ENCODE data around the gene SEPTIN10.

The SEPTIN10 gene

DNA sequence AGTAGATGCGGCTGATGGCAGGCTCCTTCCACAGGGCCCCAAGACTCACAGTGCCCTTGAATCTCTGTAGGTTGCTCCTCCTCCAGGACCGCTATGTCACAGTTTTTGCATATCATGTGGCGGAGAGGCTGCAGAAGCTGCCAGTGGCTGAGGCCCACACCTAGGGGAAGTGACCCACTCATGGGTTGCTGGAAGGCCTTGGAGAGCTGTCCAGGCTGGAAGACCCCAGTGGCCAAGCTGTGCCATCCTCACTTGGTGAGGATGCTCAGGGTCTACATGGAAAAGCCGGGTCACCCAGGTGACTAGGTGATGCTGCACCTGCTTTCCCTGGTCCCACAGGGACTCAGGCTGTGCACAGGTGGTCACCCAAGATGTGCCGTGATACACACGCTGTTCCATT, 90.6 kb downstream of the SEPTIN10 start:
- no peak for DNase-seq (ENCODE audit: low read depth in 2 of 2)

DNA sequence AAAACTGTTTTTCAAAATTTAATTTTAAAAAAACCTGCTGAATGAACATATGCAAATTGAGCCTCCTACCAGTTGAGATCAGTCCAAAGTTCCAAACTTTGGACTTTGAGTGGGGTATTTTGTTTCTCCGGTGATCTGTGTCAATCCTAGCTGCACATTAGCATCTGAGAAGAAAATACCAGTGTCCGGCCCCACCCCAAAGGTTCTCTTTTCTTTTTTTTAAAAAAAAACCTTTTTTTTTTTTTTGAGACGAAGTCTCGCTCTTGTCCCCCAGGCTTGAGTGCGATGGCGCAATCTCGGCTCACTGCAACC, 91.7 kb downstream of the SEPTIN10 start:
- no peak for DNase-seq (ENCODE audit: low read depth in 2 of 2)

DNA sequence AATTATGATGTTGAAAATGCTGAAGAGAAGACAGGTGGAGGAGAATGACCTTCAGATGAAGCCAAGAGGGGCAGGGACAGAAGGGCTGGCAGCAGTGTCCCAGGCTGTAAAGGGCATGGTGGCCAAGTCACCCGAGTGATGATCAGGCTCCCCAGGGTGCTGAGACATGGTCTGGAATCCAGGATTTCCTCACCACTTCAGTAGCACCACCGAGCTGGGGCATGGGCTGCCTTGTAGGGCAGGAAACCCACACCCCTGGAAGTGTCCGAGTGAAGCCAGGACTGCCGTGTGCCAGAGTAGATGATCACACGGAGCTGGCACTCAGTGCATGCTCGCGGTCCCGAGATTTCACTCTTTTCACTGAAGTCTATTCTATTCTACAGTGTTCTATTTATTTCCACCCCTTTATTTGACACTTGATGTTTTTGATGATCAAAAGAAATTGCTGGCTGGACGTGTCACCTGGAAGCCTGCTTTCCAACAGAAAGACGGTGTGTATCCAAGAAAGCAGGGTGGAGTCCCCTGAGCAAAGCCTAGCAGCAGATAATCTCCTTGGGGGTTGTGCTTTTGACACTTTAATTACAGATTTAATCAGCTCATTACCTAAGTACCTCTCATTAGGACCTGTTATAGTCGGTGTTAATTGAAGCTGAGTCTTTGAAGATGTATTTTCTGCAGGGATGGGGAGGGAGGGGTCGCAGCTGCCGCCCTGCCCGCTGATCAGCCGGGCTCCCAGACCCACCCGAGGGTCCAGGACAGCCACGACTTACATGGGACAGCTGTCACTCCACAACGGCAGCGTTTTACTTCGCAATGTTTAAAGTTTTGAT, 92.3 kb downstream of the SEPTIN10 start:
- no peak for DNase-seq (ENCODE audit: low read depth in 2 of 2)

DNA sequence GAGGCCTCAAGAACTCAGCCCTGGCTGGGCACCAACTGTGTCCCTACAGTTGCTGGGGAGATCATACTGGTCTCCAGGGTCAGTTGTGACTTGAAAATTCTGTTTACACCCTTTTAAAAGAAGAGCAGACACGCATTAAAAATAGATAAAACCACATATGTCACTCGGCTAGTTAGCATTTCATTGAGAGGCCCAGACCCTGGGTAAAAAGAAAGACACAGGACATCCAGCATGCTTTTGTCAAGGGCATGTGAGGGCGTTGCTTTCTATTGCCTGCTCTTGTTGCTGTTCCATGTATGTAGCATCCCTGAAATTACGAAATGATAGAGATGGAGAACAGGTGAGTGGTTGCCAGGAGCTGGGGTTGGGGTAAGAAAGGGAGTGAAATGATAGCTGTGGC, 94.3 kb downstream of the SEPTIN10 start:
- no peak for DNase-seq (ENCODE audit: low read depth in 2 of 2)

DNA sequence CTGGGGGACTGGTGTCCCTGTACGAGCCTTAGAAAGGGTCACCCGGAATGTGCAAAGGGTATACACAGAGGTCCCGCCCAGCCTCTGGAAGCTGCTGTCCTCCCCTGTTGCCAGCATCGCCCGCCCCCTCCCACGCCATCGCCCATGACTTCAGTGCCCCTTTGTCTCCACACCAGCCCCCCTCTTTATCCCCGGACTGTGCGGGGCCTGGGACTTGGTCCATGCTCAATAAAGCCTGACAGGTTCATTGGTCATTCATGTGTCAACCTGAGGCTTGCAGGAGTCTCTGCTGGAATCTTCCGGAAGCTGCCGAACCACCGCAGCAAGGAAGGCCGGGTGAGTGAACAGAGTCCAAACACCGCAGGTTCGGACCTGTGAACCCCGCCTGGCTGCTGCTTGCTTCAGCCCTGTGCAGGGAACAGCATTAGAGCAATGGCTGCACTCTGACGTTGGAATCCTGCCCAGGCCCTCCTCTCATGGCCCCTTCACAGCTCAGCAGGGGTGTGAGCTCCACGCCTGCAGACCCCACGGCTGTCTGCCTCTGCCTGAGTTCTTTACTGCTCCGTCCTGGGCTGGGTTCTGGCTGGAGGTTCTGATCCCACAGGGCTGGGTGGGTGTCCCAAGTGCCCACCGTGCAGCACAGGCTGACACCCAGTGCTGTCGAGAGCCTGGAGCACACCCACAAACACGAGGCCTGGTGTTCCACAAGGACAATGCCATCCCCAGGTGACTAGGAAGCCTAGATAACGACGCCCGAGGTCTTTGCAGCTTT, 96.5 kb downstream of the SEPTIN10 start:
- DNase-seq (ENCODE audit: low read depth in 2 of 2), result no peak

DNA sequence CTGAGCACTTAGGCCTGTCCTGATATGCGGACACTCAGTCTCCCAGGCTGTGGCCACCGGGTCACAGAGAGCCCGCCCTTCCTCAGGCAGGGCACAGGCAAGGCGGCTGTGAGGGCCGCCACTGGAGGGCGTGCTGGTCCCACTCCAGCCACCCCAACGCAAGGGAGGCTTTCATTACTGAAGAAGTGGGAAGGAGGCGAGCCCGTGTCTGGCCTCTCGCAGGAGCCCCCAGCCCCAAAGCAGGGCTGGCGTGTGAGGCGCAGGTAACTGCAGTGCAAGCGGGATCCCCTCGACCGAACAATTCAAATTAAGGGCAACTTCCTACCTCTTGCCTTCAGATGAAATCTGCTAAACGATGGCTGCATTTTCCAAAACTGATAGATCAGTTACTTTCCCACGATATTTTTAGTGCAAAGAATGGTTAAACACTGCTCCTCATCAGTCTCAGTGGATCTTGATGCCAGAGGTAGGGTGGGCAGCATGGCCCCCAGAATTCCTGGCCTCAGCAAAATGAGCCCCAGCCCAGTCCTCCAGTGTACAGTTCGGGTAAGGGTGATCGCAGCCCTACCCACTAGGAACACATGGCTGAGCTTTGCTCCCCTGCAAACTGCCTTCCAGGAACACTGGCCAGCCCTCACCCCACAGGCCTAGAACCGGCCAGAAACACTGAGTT, 97.2 kb downstream of the SEPTIN10 start:
- no peak for DNase-seq (ENCODE audit: low read depth in 2 of 2)

DNA sequence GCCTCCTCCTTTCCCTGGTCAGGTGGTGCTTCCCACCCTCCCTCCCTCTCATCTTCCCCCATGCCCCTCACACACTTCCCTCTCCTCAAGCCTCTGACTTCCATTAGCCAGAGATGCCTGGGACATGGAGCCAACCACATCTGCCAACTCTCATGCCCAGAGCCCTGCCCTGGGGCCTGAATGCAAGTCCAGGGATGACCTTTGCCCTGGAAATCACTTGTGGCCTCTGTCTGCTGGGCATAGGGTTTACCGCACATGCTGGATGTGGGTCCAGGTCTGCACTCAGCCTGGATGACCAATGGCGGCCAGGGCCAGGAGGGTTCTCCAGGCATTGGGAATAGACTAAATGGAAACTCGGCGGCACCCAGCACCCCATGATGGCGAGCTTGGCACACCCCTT, 98.9 kb downstream of the SEPTIN10 start:
- no peak for DNase-seq (ENCODE audit: low read depth in 2 of 2)

DNA sequence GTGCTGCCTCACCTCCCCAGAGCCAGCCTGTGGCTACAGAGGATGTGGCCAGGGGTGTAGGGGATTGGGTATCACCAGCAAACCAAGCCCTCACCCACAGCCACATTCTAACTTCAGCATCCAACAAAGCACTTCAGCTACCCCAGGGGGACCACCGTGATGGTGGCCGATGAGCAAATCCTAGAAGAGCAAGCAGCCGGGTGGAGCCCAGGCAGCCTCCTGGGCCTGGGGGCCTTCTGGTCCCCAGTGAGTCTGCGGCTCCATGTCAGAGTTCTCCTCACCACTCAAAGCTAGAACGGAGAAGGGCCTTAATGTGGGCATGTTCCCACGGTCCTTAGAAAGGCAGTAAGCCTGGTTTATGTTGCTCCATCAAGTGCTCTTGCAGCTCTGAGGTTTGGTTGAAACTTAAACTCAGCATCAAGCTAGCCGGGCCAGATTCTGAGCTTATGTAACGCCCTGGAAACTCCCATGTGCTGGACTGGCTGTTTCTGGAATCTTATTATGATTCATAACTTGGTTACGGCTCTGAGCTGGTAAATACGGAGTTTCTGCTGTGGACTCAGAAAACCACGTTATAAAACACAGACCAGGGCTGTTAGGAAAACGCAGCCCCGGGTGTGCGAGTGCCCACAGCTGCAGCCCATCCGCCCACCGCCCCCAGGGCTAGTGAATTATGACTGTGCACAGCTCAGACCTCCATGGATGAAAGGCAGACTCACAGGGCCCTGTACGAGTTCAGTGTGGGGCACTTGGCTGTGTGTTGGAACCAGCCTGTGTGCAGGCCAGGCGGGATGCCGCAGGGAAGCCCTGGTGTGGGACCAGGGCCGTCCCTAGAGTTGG, 99.8 kb downstream of the SEPTIN10 start:
- DNase-seq (ENCODE audit: low read depth in 2 of 2), result peak in 1 of 2 donors; percentile 24

DNA sequence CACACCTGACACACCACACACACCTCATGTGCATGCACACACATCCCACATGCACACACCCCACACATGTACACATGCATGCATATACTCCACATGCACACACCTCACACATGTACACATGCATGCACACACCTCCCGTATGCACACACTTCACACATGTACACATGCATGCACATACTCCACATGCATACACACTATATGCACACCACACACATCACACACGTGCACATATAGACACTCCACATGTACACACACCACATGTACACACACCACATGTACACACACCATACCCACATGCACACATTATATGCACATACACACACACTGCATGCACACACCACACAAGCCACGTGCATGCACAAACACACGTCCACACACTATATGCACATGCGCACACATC, 100.5 kb downstream of the SEPTIN10 start:
- DNase-seq (ENCODE audit: low read depth in 2 of 2), result no peak

DNA sequence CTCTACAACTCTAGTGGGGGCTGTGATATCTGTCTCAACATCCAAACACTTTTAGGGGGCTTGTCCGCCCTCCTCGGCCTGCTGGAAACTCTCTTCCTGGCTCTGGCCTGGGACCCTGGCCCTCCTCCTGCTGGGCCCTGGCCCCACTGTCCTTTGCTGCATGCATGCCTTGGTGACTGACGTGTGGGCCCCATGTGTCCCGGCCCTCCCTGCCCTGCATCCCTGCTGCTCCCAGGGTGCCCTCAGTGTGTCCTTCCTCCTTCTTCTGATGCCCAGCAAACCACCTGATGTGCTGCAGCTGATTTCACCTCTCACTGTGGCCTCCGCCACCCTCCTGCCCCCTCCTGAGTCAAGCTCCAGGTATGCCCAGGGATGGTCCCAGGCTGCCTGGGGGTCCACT, 101.7 kb downstream of the SEPTIN10 start:
- no peak for DNase-seq (ENCODE audit: low read depth in 2 of 2)

DNA sequence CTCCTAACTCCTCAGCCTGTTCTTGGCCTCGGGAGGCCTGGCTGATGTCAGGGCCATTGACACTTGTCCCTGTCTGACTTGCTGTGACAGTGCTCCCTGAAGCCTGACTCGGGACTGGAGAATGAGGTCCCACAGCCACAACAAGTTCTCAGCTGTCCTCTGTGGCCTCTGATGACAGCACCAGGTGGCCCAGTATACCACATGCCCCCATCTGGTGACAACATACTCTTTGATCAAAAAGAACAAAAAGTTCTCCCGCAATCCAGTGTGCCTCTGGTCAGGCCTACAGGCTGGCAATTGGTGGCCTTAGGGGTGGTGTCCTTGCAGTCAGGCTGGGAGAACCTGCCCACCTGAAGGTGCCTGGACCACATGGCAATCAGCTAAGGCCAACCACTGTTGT, 102.6 kb downstream of the SEPTIN10 start:
- DNase-seq (ENCODE audit: low read depth in 2 of 2), result no peak

DNA sequence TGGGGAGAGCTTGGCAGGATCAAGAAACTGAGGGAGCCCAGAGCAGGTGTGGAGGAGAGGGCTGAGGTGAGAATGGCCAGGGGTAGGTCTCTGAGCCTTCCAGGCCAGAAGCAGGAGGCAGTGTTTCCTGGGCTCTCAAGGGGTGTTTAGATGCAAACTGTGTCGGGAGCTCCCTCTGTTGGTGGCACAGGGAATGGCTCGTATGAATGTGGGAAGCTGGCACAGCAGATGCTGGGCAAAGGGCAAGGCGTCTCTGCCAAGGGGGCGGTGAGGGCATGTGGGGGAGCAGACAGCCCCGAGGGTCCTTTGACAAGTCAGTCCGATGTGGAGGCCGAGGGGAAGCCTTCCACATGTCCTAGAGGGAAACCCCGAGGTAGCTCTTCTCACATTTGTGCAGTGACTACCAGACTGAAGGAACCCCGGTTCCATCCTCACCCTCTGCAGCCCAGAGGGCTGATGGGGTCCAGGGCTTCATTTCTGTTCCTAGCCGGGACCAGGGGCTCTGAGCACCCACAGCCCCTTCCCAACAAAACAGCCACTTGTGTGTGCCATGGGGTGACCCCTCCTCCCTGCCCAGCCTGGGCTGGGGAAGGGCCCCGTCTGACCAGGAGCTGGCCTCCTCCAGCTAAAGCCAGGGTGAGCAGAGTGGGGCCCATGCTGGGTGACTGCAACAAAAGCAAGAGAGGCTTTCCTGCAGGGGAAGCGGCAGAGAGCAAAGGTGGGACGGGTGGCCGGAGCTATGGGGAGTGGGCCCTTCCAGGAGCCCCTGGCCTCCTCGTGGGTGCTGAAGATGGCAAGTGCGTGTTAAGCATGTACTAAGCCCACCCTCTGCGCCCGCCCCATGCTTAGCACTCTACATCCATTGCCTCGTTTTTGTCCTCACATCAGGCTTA, 103.4 kb downstream of the SEPTIN10 start:
- peak; percentile 50 to 60 for DNase-seq (ENCODE audit: low read depth in 2 of 2)

DNA sequence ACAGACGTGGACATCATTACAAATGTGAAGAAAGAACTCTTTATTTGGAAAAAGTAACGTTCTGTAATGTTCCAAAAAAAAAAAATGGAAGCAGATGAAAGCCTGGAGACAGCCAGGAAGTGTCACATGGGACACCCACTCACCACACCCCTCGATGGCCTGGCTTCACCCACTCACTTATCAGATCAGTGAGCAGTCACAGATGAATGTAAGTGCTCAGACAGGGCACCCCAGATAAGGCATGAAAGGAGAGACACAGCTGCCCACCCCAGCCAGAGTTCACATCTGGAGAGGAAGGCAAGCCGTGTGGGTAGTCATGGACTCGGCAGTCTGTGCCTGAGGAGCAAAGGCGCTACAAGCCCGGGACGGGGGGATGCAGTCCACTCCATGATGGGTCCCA, 105.2 kb downstream of the SEPTIN10 start:
- no peak for DNase-seq (ENCODE audit: low read depth in 2 of 2)

DNA sequence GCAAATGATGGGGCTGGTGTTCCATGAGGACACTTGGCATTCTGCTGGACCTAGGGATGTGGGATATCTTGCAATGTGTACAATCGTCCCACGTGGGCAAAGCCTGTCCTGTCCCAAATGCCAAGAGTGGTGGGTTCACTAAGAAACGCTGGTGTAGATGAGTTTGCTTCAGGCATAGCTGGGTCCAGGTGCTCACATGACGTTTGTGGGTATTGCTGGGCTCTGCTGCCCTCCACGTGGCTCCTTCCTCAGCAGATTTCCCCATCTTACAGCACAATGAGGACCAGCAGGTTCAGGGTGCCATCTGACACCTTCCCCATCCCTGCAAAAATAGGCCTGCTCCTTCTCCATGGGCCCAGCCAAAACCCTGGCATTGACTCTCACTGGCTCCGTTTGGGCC, 105.9 kb downstream of the SEPTIN10 start:
- no peak for DNase-seq (ENCODE audit: low read depth in 2 of 2)

DNA sequence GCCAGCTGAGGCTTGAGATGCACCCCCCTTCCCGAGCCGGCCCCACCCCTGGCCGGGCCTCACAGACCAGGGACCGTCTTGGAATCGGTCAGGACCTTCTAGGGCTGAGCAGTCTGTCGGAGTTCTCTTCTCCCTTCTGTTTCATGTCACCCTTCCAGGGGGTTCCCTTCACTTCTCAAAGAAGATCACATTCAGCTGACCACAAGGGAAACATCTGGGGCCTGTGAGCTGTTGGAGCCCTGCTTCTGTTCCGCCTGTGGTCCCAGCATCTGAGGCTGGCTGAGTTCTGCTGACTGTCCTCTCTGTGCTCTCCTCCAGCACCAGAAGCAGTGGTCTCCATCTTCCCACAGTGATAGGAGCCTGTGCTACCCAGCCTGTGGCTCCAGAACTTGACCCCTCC, 106.5 kb downstream of the SEPTIN10 start:
- DNase-seq (ENCODE audit: low read depth in 2 of 2), result no peak

DNA sequence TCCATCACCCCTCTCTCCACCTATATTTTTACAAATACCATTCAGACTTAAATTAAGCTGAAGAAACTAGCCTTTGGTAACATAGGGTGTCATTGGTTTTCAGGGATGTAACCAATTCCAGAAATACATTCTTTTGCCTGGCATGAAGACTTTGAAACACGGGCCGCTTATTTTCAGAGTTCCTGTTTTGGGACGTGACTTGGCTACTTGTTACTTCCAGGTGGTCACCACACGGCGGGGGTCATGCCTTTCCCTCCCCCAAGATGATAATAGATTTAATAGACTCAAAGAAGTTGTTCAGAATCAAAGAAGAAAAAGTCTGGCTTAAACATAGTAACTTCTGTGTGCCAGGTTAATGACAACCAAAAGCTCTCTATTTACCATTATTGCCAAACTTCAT, 110.6 kb downstream of the SEPTIN10 start:
- no peak for DNase-seq (ENCODE audit: low read depth in 2 of 2)

DNA sequence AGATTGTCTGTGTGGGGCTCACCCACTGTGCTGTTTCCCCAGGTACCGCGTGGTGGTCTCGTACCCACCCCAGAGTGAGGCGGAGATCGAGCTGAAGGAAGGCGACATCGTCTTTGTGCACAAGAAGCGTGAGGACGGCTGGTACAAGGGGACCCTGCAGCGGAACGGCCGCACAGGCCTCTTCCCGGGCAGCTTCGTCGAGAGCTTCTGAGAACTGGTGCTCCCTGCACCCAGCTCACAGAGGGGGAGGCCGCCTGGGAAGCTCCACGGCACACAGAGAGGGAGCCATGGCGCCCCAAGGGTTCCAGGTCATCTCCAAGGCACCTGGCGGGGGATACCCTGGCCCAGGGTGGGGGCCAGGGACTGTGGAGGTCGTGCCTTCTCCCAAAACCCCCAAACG, 112.3 kb downstream of the SEPTIN10 start:
- no peak for DNase-seq (ENCODE audit: low read depth in 2 of 2)

DNA sequence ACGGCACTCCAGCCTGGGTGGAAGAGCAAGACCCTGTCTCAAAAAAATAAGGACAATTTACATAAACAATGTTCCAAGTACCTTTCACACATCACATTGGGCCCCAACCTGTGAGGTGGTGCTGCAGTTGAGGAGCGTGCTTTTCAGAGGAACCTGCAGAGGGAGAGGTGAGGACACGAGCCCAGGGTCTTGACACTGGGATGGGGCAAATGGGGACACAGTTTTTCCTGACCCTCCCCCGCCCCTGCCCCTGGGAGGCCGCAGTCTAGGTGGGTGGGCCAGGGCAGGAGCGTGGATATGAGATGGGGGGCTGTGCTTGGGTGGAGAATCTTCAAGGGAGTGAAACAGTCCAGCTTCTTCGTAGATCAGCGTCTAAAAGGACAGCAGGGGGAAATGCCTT, 112.9 kb downstream of the SEPTIN10 start:
- no peak for DNase-seq (ENCODE audit: low read depth in 2 of 2)

DNA sequence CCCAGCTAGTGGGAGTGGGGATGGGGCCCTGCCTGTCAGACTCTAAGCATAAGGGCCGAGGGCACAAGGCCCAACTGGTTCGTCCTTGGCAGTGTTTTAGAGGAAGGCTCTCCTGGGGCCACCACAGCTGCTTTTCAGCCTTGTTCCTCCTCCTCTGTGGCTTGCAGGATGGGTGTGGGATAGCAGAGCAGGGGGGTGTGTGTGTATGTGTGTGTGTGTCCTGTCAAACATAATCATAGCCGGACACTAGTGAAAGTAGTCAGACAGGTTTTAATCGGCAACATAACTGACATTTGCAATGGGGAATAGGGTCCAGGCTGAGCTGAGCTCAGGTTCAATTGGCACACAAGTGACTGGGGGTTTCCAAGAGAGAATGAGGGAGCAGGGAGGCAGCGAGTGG, 114.2 kb downstream of the SEPTIN10 start:
- no peak for DNase-seq (ENCODE audit: low read depth in 2 of 2)

DNA sequence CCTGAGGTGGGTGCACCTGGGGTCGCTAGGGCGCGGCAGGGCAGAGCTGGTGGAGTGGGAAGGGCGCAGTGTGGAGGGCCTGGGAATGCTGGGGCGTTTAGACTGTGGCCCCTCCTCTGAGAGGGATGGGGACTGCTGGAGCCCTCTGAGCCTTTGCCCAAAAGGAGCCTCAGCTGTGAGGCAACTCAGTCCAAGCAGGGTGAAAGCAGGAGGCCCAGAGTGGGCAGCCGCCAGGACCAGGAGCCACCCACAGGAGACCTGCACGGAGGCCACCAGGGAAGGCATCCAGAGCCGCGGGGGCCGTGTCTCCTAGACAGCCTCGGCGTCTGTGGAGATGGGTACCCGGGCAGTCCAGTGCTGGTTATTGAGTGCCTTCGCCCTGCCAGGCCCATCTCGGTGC, 114.9 kb downstream of the SEPTIN10 start:
- DNase-seq (ENCODE audit: low read depth in 2 of 2), result no peak

Measured in stimulated activated CD8-positive, alpha-beta memory T cell treated with anti-CD3 and anti-CD28 coated beads, Interleukin-2, amount 100 ng/mL, for 48 hours (primary cell).